CD4-positive, alpha-beta T cell treated with Interleukin-12 subunit alpha and Interleukin-12 subunit beta, for 1 hour (primary cell): ENCODE measurements around the gene PLP2.
"Not testable (repeated sequence)": the region's sequence is repeated elsewhere in the genome, so short reads cannot be mapped to it uniquely, and the experiment has no call there.

Experiments
- DNase-seq: peaks from one replicate; pipeline ENCODE4 v3.0.0-alpha.2; 2020

The PLP2 gene

DNA sequence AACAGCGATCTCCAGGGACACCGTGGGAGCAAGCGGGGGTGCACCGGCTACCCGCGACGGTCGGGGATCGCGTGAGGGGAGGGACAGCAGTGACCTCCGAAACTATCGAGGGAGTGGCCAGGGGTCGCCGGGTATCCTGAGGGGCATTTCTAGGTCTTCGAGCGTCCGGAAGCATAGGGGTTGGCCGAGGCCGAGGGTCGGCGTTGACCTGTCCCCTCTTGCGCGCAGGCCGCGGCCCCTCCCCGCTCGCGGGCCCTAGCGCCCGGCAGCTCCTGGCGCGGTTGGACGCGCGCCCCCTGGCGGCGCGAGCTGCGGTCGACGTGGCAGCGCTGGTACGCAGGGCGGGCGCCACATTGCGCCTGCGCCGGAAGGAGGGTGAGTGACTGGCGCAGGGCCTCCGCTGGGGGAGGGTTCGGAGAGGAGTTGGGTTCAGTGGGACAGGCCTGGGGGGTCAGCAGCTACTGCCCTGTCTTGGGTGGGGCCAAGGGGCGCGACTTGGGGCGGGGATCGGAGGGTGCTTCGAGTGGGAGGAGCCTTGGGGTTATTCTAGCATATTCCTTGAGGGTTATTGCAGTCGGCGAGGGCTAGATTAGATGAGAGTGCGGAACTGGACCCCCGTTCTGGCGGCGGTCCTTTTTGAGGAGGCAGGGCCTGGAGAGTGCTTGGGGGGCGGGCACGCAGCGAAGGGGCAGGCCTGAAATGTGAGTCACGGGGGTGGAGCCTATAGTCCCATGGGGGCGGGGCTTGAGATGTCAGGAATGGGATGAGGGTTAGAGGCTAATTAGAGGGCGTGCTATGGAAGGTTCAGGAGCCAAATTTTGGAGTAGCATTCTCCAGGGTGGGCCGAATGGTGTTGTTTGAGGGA, 7.9 kb upstream of the PLP2 start:
- peak; percentile 88 for DNase-seq

GRCh38 chrX:49164589-49165360, 6.9 kb upstream of the PLP2 start:
- no peak for DNase-seq

DNA sequence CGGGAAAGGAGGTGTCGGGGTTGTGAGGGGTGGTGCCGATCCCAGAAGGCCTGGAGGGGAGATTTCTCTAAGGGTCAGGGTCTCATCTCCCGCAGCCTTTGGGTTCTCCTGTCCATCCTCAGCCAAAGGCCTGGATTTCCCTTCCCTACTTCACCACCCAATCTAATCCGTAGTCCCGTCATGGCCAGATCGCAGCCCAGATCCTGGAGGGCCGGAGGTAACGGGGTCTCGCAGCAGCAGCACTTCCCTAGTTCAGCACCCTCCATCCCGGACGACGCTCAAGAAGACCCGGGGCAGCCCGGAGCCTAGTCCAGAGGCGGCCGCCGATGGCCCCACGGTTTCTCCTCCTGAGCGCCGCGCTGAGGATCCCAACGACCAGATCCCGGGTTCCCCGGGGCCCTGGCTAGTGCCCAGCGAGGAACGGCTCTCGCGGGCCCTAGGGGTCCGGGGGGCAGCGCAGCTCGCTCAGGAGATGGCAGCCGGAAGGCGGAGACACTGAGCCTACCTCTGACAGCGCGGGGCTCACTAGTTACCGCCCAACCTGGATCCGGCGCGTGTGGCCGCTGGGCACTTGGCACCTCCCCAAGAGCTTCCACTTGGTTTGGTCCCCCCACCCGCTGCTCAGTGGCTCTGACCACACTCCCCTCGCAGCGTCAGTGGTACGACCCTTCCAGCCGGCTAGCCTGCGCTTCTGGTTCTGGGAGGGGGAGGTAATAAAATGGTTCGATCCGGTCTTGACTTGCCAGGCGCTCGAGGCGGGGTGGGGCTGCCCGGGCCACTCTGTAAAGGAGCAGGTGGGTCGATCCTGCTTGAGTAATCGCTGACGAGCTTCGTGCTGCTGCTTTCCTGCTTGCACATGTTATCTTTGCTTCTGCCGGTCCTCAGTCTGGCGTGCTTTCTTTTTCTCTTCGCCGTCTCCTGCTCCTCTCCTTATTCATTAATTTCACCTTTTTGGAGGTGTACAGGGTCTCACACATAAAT, 5.5 kb upstream of the PLP2 start:
- DNase-seq: peak; percentile 81

DNA sequence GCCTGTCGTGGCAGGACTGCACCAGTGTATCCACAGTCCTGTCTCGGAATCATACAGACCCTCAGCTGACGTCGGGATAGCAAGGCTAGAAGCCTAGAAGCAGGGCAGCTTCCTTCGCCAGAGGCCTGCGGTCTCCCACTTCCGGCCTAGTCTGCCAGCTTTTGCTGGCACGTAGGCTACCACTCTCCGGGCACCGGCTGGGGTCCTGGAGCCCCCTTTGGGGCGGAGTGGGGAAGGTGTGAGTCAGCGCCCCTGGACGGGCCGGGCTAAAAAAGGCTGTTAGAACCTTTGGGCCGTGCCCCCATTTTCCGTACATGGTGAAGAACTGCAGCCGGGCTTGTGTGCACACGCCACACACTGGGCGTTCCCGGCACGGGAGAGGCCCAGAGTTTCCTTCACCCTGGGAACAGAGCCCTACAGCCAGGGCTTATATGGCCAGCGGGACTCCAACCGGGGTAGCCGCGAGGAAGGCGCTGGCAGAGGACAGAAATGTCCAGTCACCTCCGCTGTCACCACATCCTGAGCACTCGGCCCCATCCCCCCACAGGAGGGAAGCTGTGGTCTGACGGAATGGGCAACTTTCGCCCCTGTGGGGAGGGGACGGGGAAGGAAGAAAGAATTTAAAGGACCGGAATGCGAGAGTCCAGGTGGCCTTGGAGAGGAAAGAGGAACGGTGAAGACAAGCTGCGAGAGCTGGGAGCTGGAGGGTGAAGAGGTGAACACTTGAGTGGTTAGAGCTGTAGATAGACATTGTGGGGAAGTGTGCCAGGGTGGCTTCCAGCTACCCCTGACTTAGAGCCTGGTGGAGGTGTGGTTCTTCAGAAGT, 4.6 kb upstream of the PLP2 start:
- DNase-seq: peak; percentile 75

DNA sequence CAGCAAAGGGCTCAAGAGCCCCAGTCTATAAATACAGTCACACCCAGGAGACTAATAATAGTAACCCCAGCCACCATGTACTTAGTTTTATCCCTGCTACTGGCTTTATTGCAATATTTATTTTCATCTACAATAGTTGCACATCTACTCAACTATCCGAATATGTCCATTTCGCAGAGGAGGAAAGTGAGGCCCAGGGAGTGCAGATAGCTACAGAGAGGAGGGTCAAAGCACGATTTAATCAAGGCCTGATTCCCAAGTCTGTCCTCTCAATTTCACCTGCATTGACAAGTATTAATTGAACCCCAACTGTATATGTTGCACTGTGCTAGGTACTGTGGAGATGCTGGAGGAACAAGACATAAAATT, 4.0 kb upstream of the PLP2 start:
- DNase-seq: no peak

DNA sequence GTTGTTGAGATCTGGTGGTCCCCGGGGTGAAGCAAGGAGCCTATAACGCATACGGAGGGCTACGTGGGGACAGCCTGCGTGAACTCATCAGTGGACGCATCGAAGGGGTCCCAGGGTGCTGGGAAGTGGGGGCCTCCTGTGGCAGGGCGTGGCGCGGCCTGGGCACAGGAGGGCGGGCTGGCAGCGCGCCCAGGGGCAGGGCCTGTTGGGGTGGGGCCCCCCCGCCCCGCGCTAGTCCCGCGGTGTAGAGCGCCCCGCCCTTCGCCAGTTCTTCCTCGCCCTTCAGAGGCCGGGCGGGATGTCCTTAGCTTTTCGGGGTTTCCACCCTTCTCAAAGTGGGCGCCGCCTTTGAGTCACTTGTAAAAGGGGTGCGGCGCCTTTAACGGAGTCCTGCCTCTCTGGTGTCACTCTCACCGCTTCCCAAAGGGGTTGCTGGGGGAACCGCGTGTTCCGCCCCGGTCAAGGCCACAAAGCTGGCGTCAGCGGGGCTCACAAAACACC, 632 bp downstream of the PLP2 start:
- peak; percentile 76 for DNase-seq

DNA sequence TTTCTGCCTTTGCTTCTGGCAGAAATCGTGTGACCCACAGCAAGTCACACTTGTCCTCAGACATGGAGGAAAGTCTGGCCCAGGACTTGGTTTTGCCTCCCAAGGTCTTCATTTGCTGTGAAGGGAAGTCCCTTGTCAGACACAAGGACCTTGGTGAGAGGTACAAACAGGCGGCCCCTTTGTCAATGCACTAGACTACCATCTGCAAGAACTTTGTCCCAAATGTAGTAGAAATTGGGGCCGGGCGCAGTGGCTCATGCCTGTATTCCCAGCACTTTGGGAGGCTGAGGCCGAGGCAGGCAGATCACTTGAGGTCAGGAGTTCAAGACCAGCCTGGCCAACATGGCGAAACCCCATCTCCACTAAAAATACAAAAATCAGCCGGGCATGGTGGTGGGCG, 1.8 kb downstream of the PLP2 start:
- DNase-seq: not testable (repeated sequence)

- DNase-seq: no peak
Measured at GRCh38 chrX:49174723-49175122, 3.0 kb downstream of the PLP2 start.

GRCh38 chrX:49175435-49176274, 4.0 kb downstream of the PLP2 start:
- DNase-seq: no peak

- no peak for DNase-seq
Measured at GRCh38 chrX:49176421-49177326, 5.0 kb downstream of the PLP2 start.

DNA sequence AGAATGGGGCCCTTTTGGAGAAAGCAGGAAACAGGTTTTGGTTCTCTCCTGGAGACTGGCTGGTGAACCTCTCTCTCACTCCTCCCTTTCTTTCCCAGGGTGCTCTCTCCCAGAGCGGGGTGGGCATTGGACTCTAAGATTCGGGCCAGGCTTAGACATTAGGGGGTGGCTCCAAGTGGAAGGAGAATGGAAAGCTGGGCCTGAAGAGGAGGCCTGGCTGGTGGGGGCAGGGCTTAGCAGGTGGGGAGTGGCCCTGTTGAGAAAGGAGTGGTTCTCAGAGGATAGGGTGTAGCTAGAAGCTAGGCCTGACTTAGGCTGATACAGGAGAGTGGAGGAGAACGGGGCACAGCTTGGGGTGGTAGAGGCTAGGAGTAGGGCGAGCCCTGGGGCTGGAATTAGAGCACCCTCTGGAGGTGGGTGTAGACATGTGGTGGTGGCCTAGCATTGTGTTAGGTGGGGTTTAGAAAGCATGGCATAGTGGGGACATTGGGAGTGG, 5.7 kb downstream of the PLP2 start:
- DNase-seq: peak; percentile 32

GRCh38 chrX:49177873-49178480, 6.3 kb downstream of the PLP2 start:
- DNase-seq: no peak

GRCh38 chrX:49178537-49178936, 6.8 kb downstream of the PLP2 start:
- no peak for DNase-seq

GRCh38 chrX:49179358-49179757, 7.7 kb downstream of the PLP2 start:
- no peak for DNase-seq

DNA sequence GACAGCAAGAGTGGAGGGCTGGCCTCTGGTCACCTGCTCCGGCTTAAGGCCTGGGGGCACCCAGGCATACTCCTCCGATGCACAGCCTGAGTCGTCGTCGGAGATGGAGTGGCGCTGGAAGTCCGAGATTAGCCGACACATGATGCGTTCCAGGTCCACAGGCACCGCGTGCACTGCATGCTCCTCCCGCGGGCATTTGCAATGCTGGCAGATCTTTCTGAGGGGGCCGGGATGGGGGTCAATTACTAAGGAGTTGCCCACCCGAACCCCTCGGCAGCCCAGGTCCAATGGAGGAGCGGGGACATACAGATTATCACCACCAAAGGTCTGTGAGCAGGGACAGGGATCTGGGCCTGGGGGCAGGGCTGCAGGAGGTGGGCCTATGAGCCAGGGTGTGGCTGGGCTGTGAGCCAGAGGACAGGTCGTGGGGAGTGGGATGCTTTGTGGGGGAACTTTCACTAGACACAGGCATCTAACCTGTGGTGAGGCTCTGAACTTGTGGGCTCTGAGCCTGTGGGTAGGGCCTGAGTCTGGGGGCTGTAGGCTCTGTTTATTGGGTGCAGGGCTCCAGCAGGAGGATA, 12.1 kb downstream of the PLP2 start:
- DNase-seq: no peak

DNA sequence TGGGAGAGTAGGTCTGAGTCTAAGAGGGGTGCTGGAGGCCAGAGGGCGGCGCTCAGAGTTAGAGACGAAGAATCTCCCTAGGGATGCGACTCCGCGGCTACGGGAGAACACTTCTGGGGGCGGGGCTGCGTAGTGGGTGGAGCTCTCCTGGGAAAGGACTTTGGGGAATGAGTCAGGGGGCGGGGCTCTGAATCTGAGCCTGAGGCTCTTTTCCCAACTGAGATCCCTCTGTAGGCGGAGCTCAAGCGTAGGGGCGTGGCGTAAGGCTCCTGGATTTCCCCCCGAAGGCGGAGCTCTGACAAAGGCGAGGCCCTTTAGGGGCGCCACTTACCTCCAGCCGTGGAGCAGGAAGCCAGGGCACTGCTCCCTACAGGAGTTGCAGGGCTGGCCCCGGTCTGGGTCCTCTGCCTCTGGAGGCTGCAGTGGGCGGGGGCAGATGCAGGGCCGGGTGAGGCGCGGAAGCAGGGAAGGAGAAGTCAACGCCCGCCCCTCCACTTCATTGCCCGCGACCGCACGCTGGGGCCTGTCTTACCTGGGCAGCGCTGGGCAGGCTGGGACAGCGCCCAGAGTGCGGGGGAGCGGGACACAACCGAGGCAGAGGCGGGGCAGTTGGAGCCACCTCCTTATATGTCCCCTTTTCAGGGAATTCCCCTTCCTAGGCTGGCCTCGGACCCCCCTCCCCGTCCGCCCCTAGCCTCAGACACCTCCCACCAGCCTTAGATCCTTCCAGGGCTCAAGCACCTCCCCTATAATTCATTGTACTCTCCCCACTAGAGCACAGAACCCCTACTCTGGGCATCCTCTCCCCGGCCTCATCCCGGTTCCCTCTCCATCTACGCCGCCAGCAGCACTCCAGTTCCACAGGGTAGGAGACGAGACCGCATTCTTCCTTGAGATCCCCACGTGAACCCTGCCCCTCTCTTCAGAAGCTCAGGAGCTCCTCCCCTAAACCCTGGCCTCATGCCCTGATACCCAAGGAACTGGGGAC, 12.9 kb downstream of the PLP2 start:
- DNase-seq: peak; percentile 41
